ENCODE measurements around the gene B3GNT8.
"Not testable (repeated sequence)": the region's sequence is repeated elsewhere in the genome, so short reads cannot be mapped to it uniquely, and the experiment has no call there.

Gene B3GNT8

DNA sequence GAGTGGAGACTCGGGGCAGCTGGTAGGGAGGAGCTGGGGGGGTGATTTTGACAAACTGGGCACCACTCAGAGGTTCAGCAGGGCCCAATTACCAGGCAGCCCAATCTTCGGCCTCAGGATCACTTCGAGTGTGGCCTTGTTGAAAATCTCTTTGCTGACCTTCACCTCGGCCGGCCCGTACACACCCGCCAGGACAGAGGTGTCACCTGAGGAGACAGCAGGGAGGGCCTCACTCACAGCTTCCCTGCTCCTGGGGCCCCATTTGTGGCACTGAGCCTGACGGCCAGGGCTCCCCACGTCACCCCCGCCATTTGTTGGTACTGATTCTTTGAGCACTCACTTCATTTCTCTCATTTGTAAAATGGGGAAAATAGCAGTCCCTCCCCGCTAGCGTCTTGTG is 34.4 kb downstream of the B3GNT8 start:
- no peak for DNase-seq (ENCODE audit: low read depth, low spot score)

GRCh38 chr19:41391618-41392017 is 35.6 kb downstream of the B3GNT8 start:
- no peak for DNase-seq (ENCODE audit: low read depth, low spot score)

- DNase-seq (ENCODE audit: low read depth, low spot score): no peak
These were observed 40.7 kb downstream of the B3GNT8 start for GRCh38 chr19:41386442-41386841.

DNA sequence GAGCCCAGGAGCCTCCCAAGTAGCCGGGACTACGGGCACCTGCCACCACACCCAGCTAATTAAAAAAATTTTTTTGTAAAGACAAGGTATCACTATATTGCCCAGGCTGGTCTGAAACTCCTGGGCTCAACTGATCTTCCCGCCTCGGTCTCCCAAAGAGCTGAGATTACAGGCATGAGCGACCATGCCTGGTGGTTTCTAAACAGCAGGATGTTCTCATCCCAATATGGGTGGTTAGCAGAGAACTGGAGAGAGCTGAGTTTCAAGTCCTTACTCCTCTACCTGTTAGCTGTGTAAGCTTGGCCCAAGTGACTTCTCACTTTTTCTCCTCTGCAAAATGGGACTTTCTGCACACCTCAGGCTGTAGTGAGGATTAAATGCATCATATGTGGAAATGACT is 42.8 kb downstream of the B3GNT8 start:
- no peak for DNase-seq (ENCODE audit: low read depth, low spot score)

GRCh38 chr19:41381536-41381935 is 45.6 kb downstream of the B3GNT8 start:
- DNase-seq (ENCODE audit: low read depth, low spot score): not testable (repeated sequence)

DNA sequence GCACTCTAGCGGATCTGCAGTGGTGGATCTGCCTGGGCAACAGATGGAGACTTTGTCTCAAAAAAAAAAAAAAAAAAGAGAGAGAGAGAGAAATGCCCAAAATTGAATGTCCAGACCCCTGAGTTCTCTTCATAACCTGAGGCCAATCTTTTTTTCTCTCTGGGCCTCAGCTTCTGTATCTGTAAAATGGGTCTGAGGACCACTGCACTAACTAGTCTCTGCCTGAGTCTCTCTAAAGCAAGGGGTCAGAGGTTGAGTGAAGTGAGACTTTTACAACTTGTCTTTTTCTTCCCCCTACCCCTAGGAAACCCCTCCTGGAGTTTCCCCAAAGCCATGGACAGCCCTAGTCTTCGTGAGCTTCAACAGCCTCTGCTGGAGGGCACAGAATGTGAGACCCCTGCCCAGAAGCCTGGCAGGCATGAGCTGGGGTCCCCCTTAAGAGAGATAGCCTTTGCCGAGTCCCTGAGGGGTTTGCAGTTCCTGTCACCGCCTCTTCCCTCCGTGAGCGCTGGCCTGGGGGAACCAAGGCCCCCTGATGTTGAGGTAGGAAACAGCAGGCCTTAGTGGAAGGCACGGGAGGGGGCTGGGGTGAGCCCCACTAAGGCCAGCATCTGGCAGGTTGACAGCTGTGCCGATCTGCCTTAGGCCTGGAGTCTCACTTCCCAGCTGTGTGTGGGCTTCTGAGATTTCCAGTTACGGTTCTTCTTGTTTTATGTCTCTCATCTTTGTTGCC is 49.0 kb downstream of the B3GNT8 start:
- no peak for DNase-seq (ENCODE audit: low read depth, low spot score)

DNA sequence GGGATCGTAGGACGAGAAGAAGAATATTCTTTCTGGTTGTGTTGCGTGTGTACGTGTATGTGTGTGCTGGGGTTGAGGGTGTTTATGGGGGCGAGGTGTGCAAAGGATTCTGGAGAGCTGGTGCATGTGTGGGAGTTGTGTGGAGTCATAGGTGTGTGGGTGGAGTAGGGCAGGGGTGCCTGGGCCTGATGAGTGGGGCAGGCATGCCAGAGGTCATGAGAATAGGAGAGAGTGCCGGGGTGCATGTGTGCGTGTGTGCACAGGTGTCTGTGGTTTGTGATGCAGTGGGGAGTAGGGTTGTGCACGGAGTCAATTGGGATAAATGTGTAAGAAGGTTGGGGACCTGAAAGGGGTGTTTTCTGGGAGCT is 50.2 kb downstream of the B3GNT8 start:
- no peak for DNase-seq (ENCODE audit: low read depth, low spot score)

GRCh38 chr19:41376241-41376997 is 50.8 kb downstream of the B3GNT8 start, which contains the start of gene TMEM91:
TSS of gene TMEM91 (plus strand) at chr19:41376533. CDS start at chr19:41378310, 1,777 bp downstream.
- DNase-seq (ENCODE audit: low read depth, low spot score): no peak

Measured in brain pericyte (primary cell).